AML-193 (cell line): ENCODE measurements around the gene TH.

Experiments
- DNase-seq, 2 experiments: peaks; one replicate each; lab custom pipeline; 2025; lab: John Stamatoyannopoulos, UW

TH gene

GRCh38 chr11:2159536-2160413, 11.8 kb downstream of the TH start:
- DNase-seq = no peak

DNA sequence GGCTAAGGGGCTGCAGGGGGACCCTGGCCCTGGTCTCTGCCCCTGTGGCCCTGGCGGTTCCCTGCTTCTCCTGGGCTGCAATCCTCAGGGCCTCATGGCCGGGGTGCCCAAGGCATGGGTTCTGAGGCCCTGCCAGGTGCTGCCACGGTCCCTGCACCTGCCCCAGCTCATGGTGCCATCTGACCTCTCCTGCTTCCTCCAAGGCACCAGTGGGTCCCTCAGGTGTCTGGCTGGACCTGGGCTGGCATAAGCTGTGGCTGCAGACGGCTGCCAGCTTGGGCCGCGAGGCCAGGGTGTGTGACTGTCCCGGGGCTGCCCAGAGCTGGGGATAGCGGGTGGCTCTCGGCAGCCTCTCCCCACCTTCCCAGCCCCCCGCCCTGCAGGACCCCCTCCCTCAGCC, 12.6 kb downstream of the TH start:
- no peak for DNase-seq

GRCh38 chr11:2158296-2158737, 13.3 kb downstream of the TH start:
- no peak for DNase-seq

DNA sequence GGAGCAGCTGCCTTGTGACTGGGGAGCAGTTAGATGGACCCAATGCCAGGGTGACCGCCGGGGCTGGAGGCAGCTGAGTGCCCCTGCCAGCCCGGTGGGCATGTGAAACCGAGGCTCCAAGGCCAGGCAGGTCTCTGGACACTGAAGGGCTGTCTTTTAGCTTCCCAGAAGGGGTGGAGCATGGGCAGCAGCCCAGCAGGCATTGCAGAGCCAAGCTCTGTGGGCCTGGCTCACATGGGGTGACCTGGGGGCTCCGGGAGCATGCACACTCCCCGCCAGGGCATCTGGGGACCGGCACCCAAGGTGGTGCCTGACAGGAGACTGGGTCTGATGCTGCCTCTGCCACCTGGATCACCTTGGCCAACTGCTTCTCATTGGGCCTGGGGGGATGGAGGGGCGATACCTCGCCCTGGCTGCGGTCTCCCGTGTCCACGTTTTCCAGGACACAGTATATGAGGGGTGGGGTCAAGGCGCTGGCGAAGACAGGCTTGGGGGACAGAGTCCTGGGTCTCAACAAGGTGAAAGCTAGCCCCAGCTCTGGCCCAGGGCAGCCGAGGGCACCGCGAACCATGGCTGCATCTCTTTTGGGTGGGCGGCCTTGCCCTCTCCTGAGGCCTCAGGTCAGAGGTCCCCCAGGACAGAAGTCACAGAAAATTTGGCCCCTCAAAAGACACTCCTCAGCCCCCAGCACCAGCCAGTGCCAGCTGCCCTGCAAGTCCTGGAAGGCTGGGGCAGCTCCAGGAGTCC, 14.1 kb downstream of the TH start:
- no peak for DNase-seq

DNA sequence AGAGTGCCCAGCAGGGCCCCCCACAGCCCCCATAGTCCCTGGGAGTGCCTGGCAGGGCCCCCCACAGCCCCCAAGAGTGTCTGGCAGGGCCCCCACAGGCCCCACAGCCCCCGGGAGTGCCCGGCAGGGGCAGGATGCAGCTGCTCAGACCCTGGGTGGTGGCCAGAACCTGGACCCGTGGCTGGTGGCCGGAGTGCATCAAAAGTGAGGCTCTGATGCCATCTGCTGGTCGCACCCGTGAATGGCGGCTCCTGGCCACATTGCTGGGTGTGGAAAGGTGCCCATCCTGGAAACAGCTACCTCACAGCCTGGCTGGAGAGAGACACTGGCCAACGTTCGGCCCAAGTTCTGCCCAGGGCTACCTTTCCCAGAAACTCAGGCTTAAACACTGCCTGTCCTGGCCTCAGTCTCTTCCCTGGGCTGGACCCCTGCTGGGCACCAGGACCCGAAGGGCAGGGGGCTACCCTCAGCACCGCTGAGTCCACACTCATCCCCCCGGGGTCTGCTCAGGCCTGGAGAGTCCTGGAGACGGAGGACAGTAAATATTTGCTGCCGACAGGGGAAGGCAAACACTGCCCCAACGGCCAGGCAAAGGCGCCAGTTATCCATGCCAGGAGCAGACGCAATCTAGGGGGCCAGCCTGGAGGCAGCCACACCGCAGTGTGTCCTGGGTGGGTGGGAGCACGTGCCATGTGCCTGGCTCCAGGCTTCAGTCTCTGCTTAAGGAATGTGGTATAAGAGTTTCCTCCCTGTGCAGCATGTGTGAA, 15.0 kb downstream of the TH start:
- peak; percentile 27 to 49 for DNase-seq

- no peak for DNase-seq
These were observed 16.1 kb downstream of the TH start for GRCh38 chr11:2155511-2155910.

DNA sequence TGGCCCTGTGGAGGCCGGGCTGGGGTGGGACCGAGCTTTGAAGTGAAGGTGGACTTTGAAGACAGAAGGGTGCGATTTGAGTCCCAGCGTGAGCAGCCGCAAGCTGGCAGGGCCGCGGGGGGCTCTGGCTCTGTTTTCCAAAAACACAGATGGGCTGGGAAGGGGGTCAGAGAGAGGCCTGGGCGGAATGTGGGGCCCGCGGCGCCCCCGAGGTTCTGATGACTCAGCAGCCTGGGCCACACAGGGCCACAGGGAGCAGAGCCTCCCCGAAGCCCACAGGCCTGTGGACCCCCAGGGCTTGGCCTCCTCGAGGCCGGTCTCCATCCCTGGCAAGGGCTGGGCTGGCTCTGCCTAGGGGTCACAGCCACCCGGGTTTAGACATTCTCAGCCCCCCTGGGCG, 16.7 kb downstream of the TH start:
- no peak for DNase-seq

- DNase-seq = no peak
These were observed 17.4 kb downstream of the TH start for GRCh38 chr11:2154195-2154585.

DNA sequence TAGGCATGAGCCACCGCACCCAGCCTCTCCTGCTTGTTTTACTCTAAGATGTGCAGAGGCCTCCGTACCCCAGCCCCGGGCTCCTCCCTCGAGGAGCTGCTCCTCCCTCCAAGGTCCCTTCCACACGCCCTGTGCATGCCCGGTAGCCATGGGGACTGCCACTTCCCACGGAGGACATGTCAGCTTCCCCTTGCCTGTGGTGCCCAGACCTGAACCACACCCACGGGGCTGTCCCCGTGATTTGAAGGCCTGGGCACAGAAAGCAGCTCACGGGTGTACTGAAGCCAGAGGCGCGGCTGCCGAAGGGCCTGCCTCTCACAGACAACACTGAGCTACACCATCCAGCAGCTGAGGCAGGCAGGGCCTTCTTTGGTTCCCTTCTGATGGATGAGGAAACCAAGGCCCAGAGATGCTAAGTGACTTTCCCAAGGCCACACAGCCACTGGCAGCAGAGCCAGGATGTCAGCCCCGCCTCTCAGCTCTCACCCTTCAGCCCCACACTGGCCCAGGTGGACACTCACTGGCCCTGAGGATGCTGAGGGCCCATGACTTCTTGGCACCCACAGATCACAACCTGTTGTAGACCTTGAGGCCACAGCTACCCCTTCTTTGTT, 17.9 kb downstream of the TH start:
- DNase-seq = no peak

DNA sequence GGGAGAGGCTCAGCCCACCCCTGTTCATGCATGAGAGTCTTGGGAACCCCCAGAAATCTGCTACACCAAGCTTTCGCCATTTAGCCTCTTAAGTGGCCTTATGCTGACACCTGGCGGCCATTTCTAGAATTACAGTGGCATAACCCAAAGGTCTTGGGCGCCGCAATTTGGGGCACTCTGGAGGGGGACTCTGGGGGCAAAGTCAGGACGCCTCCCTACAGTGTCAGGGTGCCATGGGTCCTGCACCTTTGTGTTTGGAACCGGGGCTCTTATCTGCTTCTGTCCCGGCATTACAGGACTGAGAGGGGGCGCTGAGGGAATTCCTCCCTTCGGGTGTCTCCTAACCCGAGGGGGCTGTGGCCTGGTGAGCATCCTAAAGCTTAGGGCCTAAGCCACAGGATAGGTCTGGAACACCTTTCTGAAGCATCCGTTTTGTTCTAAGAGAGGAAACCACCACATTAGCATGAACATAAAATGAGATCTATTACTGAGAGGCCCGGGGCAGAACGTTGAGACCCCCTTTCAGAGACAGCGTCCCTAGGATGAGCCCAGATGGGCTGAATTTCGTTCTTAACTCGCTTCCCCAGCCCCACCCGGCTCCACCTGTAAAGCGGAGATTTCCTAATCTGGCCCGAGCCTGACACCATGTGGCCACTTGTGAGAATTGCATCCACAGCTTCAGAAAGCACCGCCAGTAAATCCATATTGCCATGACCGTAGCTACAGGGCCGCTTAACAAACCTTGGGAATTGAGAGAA, 19.9 kb downstream of the TH start:
- DNase-seq = peak; percentile 41 to 46

DNA sequence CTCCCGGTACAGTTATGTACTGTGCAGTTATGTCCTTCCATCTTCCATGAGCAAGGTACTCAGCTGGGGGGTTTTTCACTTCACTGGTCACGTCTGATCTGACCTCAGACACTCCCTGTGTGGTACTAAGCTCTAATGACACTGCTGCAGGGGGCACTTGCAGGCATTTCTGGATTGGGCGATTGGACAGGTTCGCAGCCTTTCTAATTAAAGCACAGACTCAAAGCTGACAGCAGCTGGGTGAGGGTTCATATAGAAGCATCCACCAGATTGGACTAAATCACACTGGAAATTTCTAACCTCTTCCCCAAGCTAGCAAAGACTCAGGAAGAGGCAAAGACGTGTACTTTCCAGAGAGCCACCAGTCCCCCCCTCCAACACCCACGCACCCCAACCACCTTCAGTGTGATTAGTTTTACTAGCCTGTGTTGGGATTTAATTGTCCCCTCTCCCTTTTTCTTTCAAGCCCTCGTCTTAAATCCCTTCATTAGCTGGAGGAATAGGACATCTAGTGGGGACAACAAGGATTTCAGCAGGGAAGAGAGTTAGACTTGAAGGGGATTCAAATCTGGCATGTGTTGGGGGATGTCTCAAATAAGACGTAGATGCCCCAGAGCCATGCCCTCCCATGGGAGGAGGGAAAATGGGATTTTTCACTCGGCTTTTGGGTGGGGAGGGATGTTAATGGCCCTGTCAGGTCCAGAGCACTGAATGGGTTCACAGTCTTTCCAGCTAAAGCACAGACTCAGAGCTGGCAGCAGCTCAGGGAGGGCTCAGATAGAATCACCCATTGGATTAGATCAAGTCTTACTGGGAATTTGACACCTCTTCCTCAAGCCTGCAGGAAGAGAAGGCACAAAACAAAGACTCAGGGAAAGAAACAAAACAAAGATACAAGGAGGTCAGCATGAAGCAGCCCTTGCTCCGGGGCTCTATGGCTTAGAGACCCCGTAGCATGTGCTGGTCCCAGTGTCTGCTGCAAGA, 21.5 kb downstream of the TH start:
- no peak for DNase-seq

GRCh38 chr11:2149460-2149859, 22.2 kb downstream of the TH start:
- no peak for DNase-seq

DNA sequence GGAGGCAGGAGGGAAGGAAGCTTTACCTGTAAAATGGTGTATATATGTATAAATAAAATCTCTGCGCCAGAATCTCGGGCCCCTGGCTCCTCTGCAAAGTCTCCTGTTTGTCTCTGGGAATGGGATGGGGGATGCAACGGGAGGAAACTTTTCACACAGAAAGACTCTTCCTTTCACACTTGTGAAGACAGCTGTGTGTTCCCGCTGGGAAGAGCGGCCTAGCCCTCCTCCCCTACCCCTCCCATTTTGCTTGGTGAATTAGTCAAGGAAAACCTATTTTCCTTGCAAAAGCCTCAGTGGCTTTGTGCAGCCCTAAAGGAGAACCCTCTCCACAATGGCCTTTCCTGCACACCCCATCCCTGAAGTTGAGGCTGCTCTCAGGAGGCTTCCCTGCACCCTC, 23.0 kb downstream of the TH start:
- DNase-seq = no peak

GRCh38 chr11:2147391-2147790, 24.2 kb downstream of the TH start:
- DNase-seq = no peak

DNA sequence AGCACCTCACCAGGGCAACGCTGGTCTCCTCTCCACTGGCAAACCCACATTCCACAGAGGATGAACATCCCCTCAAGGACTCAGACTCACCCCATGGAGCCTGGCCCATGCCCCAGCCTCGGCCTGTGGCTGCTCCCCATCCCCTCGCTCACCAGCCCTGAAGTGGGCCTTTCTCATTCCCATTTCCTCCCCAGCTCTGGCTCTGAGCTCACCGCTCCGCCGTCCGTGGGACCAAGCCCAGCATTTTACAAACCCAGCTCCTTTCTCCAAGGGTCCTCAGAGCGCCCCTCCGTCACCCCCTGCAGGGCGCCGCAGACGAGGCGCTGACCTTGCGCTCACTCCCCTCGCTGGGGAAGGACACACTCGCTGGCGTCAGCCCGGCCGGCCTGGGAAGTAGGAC, 25.6 kb downstream of the TH start:
- DNase-seq = no peak

- no peak for DNase-seq
These were observed 26.9 kb downstream of the TH start for GRCh38 chr11:2144544-2145248.

GRCh38 chr11:2143799-2144543, 27.6 kb downstream of the TH start:
- no peak for DNase-seq

DNA sequence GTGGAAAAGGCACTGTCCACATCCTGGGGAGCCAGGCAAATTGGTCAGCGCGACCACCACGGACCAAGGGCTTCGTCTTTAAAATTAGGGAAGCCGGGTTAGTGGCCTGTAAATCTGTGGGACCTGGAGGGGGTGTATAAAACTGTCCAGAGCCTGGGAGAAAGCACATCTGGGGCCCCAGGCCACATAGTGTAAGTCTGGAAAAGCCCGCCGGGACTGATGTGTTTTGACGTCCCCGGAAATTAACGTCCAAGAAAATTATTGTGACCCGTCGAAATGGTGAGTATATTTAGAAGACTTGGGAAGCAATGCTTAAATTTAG, 28.2 kb downstream of the TH start:
- no peak for DNase-seq

DNA sequence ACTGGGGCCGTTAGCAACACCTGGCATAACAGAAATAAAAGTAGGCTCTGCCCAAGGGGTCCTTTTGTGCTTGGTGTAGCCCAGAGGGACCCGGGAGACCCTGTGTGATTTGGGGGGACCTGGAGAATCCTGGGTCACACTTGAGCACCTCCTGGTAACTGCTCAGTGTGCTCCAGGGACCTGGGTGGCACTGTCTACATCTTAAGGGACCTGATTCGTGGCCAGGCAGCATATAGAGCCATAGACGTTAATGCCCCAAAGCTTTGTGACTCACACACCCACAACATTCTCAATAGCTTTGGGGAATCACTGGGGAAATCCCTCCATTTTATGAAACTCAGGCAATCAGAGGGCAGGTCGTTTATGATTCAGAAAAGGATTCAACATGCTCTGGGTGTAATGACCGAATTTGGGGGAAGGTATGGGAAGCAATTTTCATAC, 28.8 kb downstream of the TH start:
- DNase-seq = no peak
